CD4-positive, alpha-beta T cell treated with Interleukin-4 for 4 hours (primary cell): ENCODE results near the gene DHRS12.

Source experiments
- DNase-seq: peaks from one replicate; pipeline ENCODE4 v3.0.0-alpha.2; 2020

Gene DHRS12

DNA sequence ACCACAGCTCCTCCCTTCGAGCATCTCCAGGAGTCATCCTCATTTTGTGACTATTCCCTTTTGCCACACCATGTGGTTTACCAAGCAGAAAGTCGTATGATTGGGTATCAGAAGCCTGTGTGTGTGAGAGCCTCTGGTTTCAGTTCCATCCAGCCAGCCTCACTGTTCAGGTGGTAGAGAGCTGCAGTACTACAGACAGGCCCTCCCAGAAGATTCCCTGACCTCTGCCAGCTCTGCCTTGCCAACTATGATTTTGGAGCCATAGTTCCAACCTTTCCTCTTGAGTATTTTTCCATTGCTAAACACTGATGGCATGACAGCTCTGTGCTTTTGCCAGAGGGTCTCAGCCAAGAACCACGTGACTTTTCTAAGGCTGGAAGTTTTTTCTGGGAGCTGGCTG lies 82.5 kb downstream of the DHRS12 start:
- no peak for DNase-seq

DNA sequence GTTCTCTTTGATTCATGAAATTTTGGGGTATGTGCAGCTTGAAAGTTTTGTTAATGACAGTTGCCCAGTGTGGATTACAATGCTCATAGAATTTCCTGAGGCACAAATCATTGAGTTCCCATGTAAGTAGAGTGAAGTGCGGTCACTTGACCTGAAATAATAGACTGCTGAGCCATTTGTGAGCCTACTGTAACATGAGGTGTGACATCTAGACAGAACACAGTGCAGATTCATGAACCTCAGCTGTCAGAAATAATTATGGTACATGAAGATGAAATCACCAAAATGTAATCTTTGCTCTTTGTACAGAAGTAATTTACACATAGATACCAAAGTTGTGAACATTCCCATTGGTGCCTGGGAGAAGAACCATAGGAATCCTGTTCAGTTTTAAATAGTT lies 84.6 kb downstream of the DHRS12 start:
- no peak for DNase-seq
